Kidney glomerular epithelial cell (primary cell): ENCODE measurements around the gene PTPDC1.

Source experiments
- DNase-seq: peaks from one replicate; lab custom pipeline; 2025; lab: John Stamatoyannopoulos, UW

The PTPDC1 gene

GRCh38 chr9:94140791-94141790, 56.8 kb downstream of the PTPDC1 start:
- DNase-seq = no peak

GRCh38 chr9:94142353-94142752, 58.1 kb downstream of the PTPDC1 start:
- DNase-seq = no peak

GRCh38 chr9:94144394-94144793, 60.1 kb downstream of the PTPDC1 start:
- peak; percentile 49 for DNase-seq

GRCh38 chr9:94145640-94146039, 61.4 kb downstream of the PTPDC1 start:
- DNase-seq = no peak

- DNase-seq = no peak
These were observed 63.5 kb downstream of the PTPDC1 start for GRCh38 chr9:94147776-94148175.

GRCh38 chr9:94148419-94148818, 64.2 kb downstream of the PTPDC1 start:
- DNase-seq = no peak

- no peak for DNase-seq
These were observed 65.4 kb downstream of the PTPDC1 start for GRCh38 chr9:94149696-94150095.

GRCh38 chr9:94150279-94150828, 66.1 kb downstream of the PTPDC1 start:
- DNase-seq = no peak

GRCh38 chr9:94150890-94151650, 66.8 kb downstream of the PTPDC1 start:
- no peak for DNase-seq

- DNase-seq = no peak
These were observed 69.6 kb downstream of the PTPDC1 start for GRCh38 chr9:94153905-94154304.

GRCh38 chr9:94156348-94157049, 72.2 kb downstream of the PTPDC1 start:
- no peak for DNase-seq

- peak; percentile 53 for DNase-seq
These were observed 73.0 kb downstream of the PTPDC1 start for GRCh38 chr9:94157050-94157801.
